WTC11 (cell line): ENCODE data around the gene LRMDA. TPM values are rescaled to one million over a fixed set of nuclear protein-coding genes. Genes with fewer than 3 reads are reported as not detected.

Experiments
- ATAC-seq: fragments of 200-7000 bp; cut with Tn5 transposase; 2 replicates; pipeline ENCODE4 v1.10.0; 2021; ENCODE audit warnings: mild to moderate bottlenecking, moderate library complexity
- CTCF ChIA-PET: fragments of 300-600 bp; sonication (Branson Sonifier 250); formaldehyde crosslinking; loops from one replicate; lab custom pipeline; 2021; ENCODE audit warnings: antibody characterized with exemption; lab: Charles Lee
- POLR2A ChIA-PET: fragments of 350-600 bp; sonication (Branson Sonifier 250); formaldehyde crosslinking; loops from one replicate; lab custom pipeline; 2021; ENCODE audit warnings: antibody characterized with exemption; lab: Charles Lee
- DNase-seq: peaks from one replicate; pipeline ENCODE4 v3.0.0; 2021; ENCODE audit warnings: low spot score
- H3K27ac Mint-ChIP-seq: 2 replicates; pipeline ENCODE4 v1.8.0; 2021; ENCODE audit warnings: mixed read lengths
- H3K27me3 Mint-ChIP-seq: 2 replicates; pipeline ENCODE4 v1.8.0; 2021; ENCODE audit warnings: low read depth, mild to moderate bottlenecking, moderate library complexity, mixed read lengths
- H3K36me3 Mint-ChIP-seq: 2 replicates; pipeline ENCODE4 v1.8.0; 2021; ENCODE audit warnings: mixed read lengths
- H3K4me1 Mint-ChIP-seq: 2 replicates; pipeline ENCODE4 v1.8.0; 2022; ENCODE audit warnings: mixed read lengths
- H3K4me3 Mint-ChIP-seq: 2 replicates; pipeline ENCODE4 v1.8.0; 2021; ENCODE audit warnings: mild to moderate bottlenecking, moderate library complexity, mixed read lengths
- H3K9me3 Mint-ChIP-seq: 2 replicates; pipeline ENCODE4 v1.8.0; 2021; ENCODE audit warnings: mixed read lengths
- AFF4 ChIP-seq: sonication (generic); formaldehyde crosslinking; IDR thresholded peaks from 2 replicates; pipeline ENCODE4 v1.8.1; 2023; ENCODE audit warnings: mild to moderate bottlenecking, missing genetic modification reagents, borderline replicate concordance
- ATF1 ChIP-seq: sonication (generic); formaldehyde crosslinking; IDR thresholded peaks from 2 replicates; pipeline ENCODE4 v1.8.1; 2023; ENCODE audit warnings: mild to moderate bottlenecking, moderate library complexity, missing genetic modification reagents
- ATF6 ChIP-seq: sonication (generic); formaldehyde crosslinking; IDR thresholded peaks from 2 replicates; pipeline ENCODE4 v1.8.1; 2023; ENCODE audit warnings: mild to moderate bottlenecking, missing genetic modification reagents
- CDX4 ChIP-seq: fragments of 250-450 bp; sonication (Bioruptor Pico); IDR thresholded peaks from 2 replicates; pipeline ENCODE4 v1.9.0; 2021; ENCODE audit warnings: moderate library complexity, mild to moderate bottlenecking, inconsistent platforms, borderline replicate concordance
- FOXP4 ChIP-seq: sonication (generic); formaldehyde crosslinking; IDR thresholded peaks from 2 replicates; pipeline ENCODE4 v1.8.0; 2022; ENCODE audit warnings: mild to moderate bottlenecking, missing genetic modification reagents
- GRHL2 ChIP-seq: fragments of 250-450 bp; sonication (Bioruptor Pico); IDR thresholded peaks from 2 replicates; pipeline ENCODE4 v1.8.0; 2022; ENCODE audit warnings: mild to moderate bottlenecking, moderate library complexity; ENCODE audit not compliant: insufficient replicate concordance, severe bottlenecking
- IRF1 ChIP-seq: sonication (generic); formaldehyde crosslinking; IDR thresholded peaks from 2 replicates; pipeline ENCODE4 v1.8.0; 2023; ENCODE audit warnings: missing genetic modification reagents
- IRF2 ChIP-seq: sonication (generic); formaldehyde crosslinking; IDR thresholded peaks from 2 replicates; pipeline ENCODE4 v1.8.0; 2022; ENCODE audit warnings: low read depth, missing genetic modification reagents, borderline replicate concordance
- MLX ChIP-seq: sonication (generic); formaldehyde crosslinking; IDR thresholded peaks from 2 replicates; pipeline ENCODE4 v1.8.1; 2023; ENCODE audit warnings: mild to moderate bottlenecking, missing genetic modification reagents, moderate library complexity
- NFE2L1 ChIP-seq: sonication (generic); formaldehyde crosslinking; IDR thresholded peaks from 2 replicates; pipeline ENCODE4 v1.8.1; 2023; ENCODE audit warnings: missing genetic modification reagents
- PRRX2 ChIP-seq: fragments of 250-450 bp; sonication (Bioruptor Pico); IDR thresholded peaks from 2 replicates; pipeline ENCODE4 v1.8.0; 2021; ENCODE audit warnings: mild to moderate bottlenecking
- SMAD4 ChIP-seq: sonication (generic); formaldehyde crosslinking; IDR thresholded peaks from 2 replicates; pipeline ENCODE4 v1.8.0; 2022; ENCODE audit warnings: mild to moderate bottlenecking, missing genetic modification reagents
- SP1 ChIP-seq: sonication (generic); formaldehyde crosslinking; conservative IDR thresholded peaks from 2 replicates; pipeline ENCODE4 v1.8.1; 2022; ENCODE audit warnings: missing genetic modification reagents
- ZBTB21 ChIP-seq: sonication (generic); formaldehyde crosslinking; IDR thresholded peaks from 2 replicates; pipeline ENCODE4 v1.8.1; 2023; ENCODE audit warnings: mild to moderate bottlenecking, missing genetic modification reagents, borderline replicate concordance
- ZNF232 ChIP-seq: sonication (generic); formaldehyde crosslinking; IDR thresholded peaks from 2 replicates; pipeline ENCODE4 v1.8.0; 2022; ENCODE audit warnings: mild to moderate bottlenecking, missing genetic modification reagents
- ZNF263 ChIP-seq: sonication (generic); formaldehyde crosslinking; IDR thresholded peaks from 2 replicates; pipeline ENCODE4 v1.8.1; 2022; ENCODE audit warnings: low read depth, mild to moderate bottlenecking, moderate library complexity, missing genetic modification reagents
- ZNF317 ChIP-seq: sonication (generic); formaldehyde crosslinking; IDR thresholded peaks from 2 replicates; pipeline ENCODE4 v1.8.1; 2023; ENCODE audit warnings: low read depth, mild to moderate bottlenecking, moderate library complexity, missing genetic modification reagents, borderline replicate concordance
- total RNA-seq: library from RNA; stranded (reverse); gene quantifications from 3 replicates; pipeline ENCODE4 v1.2.3, GENCODE V29; 2021
- TF ChIP-seq, protein P1 (sequence below): sonication (generic); formaldehyde crosslinking; IDR thresholded peaks from 2 replicates; pipeline ENCODE4 v1.8.0; 2022; ENCODE audit warnings: missing genetic modification reagents

Gene LRMDA
- total RNA-seq, 1 experiment from 2014 or later = 0.92 TPM

GRCh38 chr10:75468612-75469005 is 37.2 kb downstream of the LRMDA start (continued):
- TF ChIP-seq, protein P1, sequence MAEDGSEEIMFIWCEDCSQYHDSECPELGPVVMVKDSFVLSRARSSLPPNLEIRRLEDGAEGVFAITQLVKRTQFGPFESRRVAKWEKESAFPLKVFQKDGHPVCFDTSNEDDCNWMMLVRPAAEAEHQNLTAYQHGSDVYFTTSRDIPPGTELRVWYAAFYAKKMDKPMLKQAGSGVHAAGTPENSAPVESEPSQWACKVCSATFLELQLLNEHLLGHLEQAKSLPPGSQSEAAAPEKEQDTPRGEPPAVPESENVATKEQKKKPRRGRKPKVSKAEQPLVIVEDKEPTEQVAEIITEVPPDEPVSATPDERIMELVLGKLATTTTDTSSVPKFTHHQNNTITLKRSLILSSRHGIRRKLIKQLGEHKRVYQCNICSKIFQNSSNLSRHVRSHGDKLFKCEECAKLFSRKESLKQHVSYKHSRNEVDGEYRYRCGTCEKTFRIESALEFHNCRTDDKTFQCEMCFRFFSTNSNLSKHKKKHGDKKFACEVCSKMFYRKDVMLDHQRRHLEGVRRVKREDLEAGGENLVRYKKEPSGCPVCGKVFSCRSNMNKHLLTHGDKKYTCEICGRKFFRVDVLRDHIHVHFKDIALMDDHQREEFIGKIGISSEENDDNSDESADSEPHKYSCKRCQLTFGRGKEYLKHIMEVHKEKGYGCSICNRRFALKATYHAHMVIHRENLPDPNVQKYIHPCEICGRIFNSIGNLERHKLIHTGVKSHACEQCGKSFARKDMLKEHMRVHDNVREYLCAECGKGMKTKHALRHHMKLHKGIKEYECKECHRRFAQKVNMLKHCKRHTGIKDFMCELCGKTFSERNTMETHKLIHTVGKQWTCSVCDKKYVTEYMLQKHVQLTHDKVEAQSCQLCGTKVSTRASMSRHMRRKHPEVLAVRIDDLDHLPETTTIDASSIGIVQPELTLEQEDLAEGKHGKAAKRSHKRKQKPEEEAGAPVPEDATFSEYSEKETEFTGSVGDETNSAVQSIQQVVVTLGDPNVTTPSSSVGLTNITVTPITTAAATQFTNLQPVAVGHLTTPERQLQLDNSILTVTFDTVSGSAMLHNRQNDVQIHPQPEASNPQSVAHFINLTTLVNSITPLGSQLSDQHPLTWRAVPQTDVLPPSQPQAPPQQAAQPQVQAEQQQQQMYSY (CRISPR knock-in tag) = no peak
- TF ChIP-seq ZNF232 (CRISPR knock-in tag) (no peak), ATF6 (CRISPR knock-in tag) (no peak), ZNF317 (CRISPR knock-in tag) (no peak), IRF2 (CRISPR knock-in tag) (no peak), SP1 (CRISPR knock-in tag) (no peak), ATF1 (no peak), FOXP4 (CRISPR knock-in tag) (no peak), MLX (CRISPR knock-in tag) (no peak)

GRCh38 chr10:75469006-75469616 is 37.7 kb downstream of the LRMDA start:
- CTCF ChIA-PET = no interaction called here
- ATAC-seq (no peak), DNase-seq (no peak)
- H3K36me3 Mint-ChIP-seq = no peaks in the 10 kb centered on the region
- peaks cover 67% of the 10 kb centered on the region for H3K27me3 Mint-ChIP-seq
- peaks cover 22% of the 10 kb centered on the region for H3K4me1 Mint-ChIP-seq
- no peak overlapping the region for H3K27ac Mint-ChIP-seq
- POLR2A ChIA-PET = no interaction called here
- peaks cover 19% of the 10 kb centered on the region for H3K9me3 Mint-ChIP-seq
- no peak overlapping the region for H3K4me3 Mint-ChIP-seq
- no peak for TF ChIP-seq ZBTB21 (CRISPR knock-in tag)
- TF ChIP-seq IRF1 = no peak
- no peak for TF ChIP-seq SMAD4 (CRISPR knock-in tag)
- no peak for TF ChIP-seq PRRX2
- no peak for TF ChIP-seq NFE2L1 (CRISPR knock-in tag)
- TF ChIP-seq CDX4 (CRISPR knock-in tag) = no peak
- TF ChIP-seq AFF4 = no peak
- TF ChIP-seq GRHL2 (CRISPR knock-in tag) = no peak
- TF ChIP-seq ZNF263 (CRISPR knock-in tag) = no peak
